Measurements from ENCODE around the gene ARVCF. TPM values are rescaled to one million over a fixed set of nuclear protein-coding genes. Genes with fewer than 3 reads are reported as not detected.

Gene ARVCF
- total and polyA plus RNA-seq, 7 donors, result 3.6 to 28.0 (median 8.7) TPM

DNA sequence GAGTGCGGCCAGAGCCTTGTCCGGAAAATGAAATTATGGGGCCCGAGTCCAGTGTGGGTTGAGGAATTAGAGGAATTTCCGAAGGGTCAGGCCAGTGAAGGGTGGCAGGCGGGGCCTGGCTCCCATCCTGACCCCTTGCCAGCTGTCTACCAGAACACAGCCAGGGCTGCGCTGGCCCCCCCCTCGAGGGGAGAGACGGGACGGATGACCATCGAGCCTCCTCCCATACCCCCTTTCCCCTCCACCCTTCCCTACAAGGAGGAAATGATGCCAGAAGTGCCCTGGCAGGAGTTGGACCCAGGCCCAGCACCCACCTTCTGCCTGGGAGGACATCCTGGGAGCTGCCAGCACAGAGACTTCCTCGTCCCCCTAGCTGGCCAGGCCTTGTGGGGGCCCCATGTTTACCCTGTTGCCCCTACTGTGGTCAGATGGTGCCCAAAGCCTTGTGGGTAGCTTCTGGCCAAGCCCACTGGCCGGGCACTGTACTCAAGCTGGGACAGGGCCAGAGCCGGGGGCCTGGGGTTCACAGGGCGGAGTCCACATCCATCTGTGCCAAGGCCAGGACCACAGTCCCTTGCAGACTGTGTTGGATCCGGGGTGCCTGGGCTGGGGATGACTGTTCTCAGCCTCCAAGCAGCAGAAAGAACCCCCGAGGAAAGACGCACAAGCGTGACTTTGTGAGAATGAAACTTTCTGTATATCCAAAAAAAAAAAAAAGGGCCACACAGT is 20.8 kb downstream of the ARVCF start:
- peak overlapping the region; percentile 6 for H3K27ac ChIP-seq
- H3K9me3 ChIP-seq, result no peaks in the 10 kb centered on the region
- H3K4me3 ChIP-seq, result no peak overlapping the region
- peaks cover 28% of the 10 kb centered on the region for H3K4me1 ChIP-seq
- no peaks in the 10 kb centered on the region for H3K27me3 ChIP-seq (ENCODE audit: insufficient read depth in 3 of 3, low read length in 2 of 3)
- no peaks in the 10 kb centered on the region for H3K36me3 ChIP-seq (ENCODE audit: insufficient read depth in 1 of 2, low read depth in 1 of 2)
- TF ChIP-seq, protein P1, sequence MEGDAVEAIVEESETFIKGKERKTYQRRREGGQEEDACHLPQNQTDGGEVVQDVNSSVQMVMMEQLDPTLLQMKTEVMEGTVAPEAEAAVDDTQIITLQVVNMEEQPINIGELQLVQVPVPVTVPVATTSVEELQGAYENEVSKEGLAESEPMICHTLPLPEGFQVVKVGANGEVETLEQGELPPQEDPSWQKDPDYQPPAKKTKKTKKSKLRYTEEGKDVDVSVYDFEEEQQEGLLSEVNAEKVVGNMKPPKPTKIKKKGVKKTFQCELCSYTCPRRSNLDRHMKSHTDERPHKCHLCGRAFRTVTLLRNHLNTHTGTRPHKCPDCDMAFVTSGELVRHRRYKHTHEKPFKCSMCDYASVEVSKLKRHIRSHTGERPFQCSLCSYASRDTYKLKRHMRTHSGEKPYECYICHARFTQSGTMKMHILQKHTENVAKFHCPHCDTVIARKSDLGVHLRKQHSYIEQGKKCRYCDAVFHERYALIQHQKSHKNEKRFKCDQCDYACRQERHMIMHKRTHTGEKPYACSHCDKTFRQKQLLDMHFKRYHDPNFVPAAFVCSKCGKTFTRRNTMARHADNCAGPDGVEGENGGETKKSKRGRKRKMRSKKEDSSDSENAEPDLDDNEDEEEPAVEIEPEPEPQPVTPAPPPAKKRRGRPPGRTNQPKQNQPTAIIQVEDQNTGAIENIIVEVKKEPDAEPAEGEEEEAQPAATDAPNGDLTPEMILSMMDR (IDR thresholded peaks at IDR 0.05), result no peak
- ATAC-seq (peak in 2 of 4 donors; percentile 13 to 29), DNase-seq (peak; percentile 46 to 47)
- intact Hi-C loops (cut with DNase I), result no loop called here
- 45 to 54% (median 47%) methylated on average over 18 of the region's 18 CpGs for WGBS, 3 donors

- no peak overlapping the region for H3K27ac ChIP-seq
- no peaks in the 10 kb centered on the region for H3K36me3 ChIP-seq (ENCODE audit: insufficient read depth in 1 of 2, low read depth in 1 of 2)
- H3K27me3 ChIP-seq (ENCODE audit: insufficient read depth in 3 of 3, low read length in 2 of 3), result no peaks in the 10 kb centered on the region
- TF ChIP-seq, protein P1 (IDR thresholded peaks at IDR 0.05), result no peak
- DNase-seq (no peak), ATAC-seq (no peak)
- H3K4me3 ChIP-seq, result no peak overlapping the region
- WGBS, 3 donors, result 60 to 64% (median 60%) methylated on average over 12 of the region's 12 CpGs
- intact Hi-C loops (cut with DNase I), result no loop called here
- H3K4me1 ChIP-seq, result peaks cover 30% of the 10 kb centered on the region
- no peaks in the 10 kb centered on the region for H3K9me3 ChIP-seq
Observed at GRCh38 chr22:19994851-19995610, 21.6 kb downstream of the ARVCF start.

- TF ChIP-seq, protein P1 (IDR thresholded peaks at IDR 0.05), result no peak
- peaks cover 23% of the 10 kb centered on the region for H3K4me1 ChIP-seq
- no peaks in the 10 kb centered on the region for H3K27me3 ChIP-seq (ENCODE audit: insufficient read depth in 3 of 3, low read length in 2 of 3)
- no peaks in the 10 kb centered on the region for H3K36me3 ChIP-seq (ENCODE audit: insufficient read depth in 1 of 2, low read depth in 1 of 2)
- H3K9me3 ChIP-seq, result no peaks in the 10 kb centered on the region
- ATAC-seq (no peak), DNase-seq (peak in 1 of 2 donors; percentile 2)
- intact Hi-C loops (cut with DNase I), result no loop called here
- WGBS, 3 donors, result 93 to 95% (median 93%) methylated on average over 7 of the region's 7 CpGs
- no peak overlapping the region for H3K27ac ChIP-seq
- H3K4me3 ChIP-seq, result no peak overlapping the region
Observed at GRCh38 chr22:19993926-19994325, 22.7 kb downstream of the ARVCF start.

DNA sequence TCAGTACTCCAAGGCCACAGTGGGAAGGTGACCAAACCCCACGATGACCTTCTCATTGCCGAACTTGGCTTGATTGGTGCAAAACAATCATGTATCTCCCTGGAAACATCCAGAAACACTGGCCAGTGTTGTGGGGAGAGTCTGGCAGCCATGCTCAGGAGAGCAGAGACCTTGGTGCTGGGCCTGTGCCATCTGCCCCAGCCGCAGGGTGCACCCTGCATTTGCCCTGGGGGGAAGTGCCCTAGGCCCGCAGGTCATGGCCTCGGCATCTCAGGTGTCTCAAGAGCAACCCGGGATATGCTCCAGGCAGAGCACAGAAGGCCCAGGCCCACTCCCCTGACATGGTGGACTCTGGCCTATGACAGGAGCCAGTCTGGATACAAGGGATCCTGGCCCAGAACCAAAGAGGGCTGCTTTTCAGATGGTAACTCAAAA is 23.7 kb downstream of the ARVCF start:
- TF ChIP-seq, protein P1 (IDR thresholded peaks at IDR 0.05), result no peak
- H3K4me3 ChIP-seq, result no peak overlapping the region
- peaks cover 13% of the 10 kb centered on the region for H3K4me1 ChIP-seq
- intact Hi-C loops (cut with DNase I), result no loop called here
- DNase-seq, result peak; percentile 5 to 23
- H3K9me3 ChIP-seq, result no peaks in the 10 kb centered on the region
- H3K36me3 ChIP-seq (ENCODE audit: insufficient read depth in 1 of 2, low read depth in 1 of 2), result no peaks in the 10 kb centered on the region
- no peak for ATAC-seq
- no peak overlapping the region for H3K27ac ChIP-seq
- H3K27me3 ChIP-seq (ENCODE audit: insufficient read depth in 3 of 3, low read length in 2 of 3), result no peaks in the 10 kb centered on the region
- WGBS, 3 donors, result 49 to 80% (median 66%) methylated on average over 6 of the region's 6 CpGs

All from psoas muscle (tissue), 8 donors.